Keratinocyte (primary cell): ENCODE data around the gene WARS2.

ENCODE experiments used
- EZH2 ChIP-seq: IDR thresholded peaks from one replicate; pipeline ENCODE4 v1.6.1; 2012; ENCODE audit warnings: inconsistent platforms, mild to moderate bottlenecking, low read length, moderate library complexity
- TF ChIP-seq, protein P1 (sequence below), 3 experiments: IDR thresholded peaks in 1 of 3; conservative IDR thresholded peaks in 1 of 3; optimal IDR thresholded peaks in 1 of 3; 2 replicates in 2 of 3; 3 replicates in 1 of 3; pipeline versions ENCODE3 to v1.5.1; 2011; ENCODE audit warnings: low read length in 3 of 3, mild to moderate bottlenecking in 3 of 3, moderate library complexity in 2 of 3, control low read depth in 1 of 3, inconsistent platforms in 1 of 3; ENCODE audit not compliant: insufficient read depth in 2 of 3; ENCODE audit errors: extremely low read depth in 1 of 3

DNA sequence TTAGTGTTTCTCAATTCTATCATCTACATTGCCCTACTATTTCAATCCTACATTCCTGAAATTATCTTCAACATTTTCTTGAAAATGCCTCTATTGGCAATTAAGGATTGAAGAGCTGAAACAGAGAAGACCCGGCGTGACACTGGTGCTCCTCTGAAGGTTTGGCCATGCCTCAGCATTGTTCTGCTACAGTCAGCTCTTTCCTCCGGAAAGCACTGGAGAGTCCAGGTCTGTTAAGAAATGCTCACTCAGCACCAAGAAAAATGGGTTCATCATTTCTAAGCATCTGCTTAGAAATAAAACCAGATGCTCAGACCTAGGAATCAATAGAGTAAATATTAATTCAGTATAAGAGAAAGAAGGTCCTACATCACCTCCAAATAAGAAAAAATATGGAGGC lies 58.8 kb downstream of the WARS2 start:
- no peak for TF ChIP-seq EZH2
- TF ChIP-seq, protein P1, sequence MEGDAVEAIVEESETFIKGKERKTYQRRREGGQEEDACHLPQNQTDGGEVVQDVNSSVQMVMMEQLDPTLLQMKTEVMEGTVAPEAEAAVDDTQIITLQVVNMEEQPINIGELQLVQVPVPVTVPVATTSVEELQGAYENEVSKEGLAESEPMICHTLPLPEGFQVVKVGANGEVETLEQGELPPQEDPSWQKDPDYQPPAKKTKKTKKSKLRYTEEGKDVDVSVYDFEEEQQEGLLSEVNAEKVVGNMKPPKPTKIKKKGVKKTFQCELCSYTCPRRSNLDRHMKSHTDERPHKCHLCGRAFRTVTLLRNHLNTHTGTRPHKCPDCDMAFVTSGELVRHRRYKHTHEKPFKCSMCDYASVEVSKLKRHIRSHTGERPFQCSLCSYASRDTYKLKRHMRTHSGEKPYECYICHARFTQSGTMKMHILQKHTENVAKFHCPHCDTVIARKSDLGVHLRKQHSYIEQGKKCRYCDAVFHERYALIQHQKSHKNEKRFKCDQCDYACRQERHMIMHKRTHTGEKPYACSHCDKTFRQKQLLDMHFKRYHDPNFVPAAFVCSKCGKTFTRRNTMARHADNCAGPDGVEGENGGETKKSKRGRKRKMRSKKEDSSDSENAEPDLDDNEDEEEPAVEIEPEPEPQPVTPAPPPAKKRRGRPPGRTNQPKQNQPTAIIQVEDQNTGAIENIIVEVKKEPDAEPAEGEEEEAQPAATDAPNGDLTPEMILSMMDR (optimal IDR thresholded peaks at IDR 0.05 in 1 of 3, IDR thresholded peaks at IDR 0.05 in 1 of 3, conservative IDR thresholded peaks at IDR 0.05 in 1 of 3; ENCODE audit: extremely low read depth in 1 of 3, insufficient read depth in 2 of 3, low read length in 3 of 3) = no peak
